ENCODE data around the gene RETREG3.

RETREG3 gene

GRCh38 chr17:42531455-42532354 is 77.5 kb downstream of the RETREG3 start:
- no peak for DNase-seq (ENCODE audit: low read depth)

- no peak for DNase-seq (ENCODE audit: low read depth)
Observed at GRCh38 chr17:42530952-42531454, 78.2 kb downstream of the RETREG3 start.

All from CMK (cell line).